Upper lobe of right lung (tissue), 1 donor: ENCODE results near the gene SLC38A3. TPM values are rescaled to one million over a fixed set of nuclear protein-coding genes. Genes with fewer than 3 reads are reported as not detected.
A peak's percentile ranks its signal among the peaks of the same experiment; 100 is the strongest.

ENCODE experiments used
- ATAC-seq: fragments of 200-7000 bp; cut with Tn5 transposase; one replicate; pipeline ENCODE4 v1.9.1; 2020; ENCODE audit warnings: mild to moderate bottlenecking, moderate library complexity
- DNase-seq: peaks from one replicate; pipeline ENCODE4 v3.0.0-alpha.2; 2020
- H3K27ac ChIP-seq: fragments of 200-600 bp; one replicate; pipeline ENCODE4 v1.8.0; 2022
- H3K27me3 ChIP-seq: fragments of 200-600 bp; one replicate; pipeline ENCODE4 v1.8.0; 2022; ENCODE audit warnings: mild to moderate bottlenecking
- H3K36me3 ChIP-seq: fragments of 200-600 bp; one replicate; pipeline ENCODE4 v1.8.0; 2022
- H3K4me1 ChIP-seq: fragments of 200-600 bp; one replicate; pipeline ENCODE4 v1.8.0; 2022
- H3K4me3 ChIP-seq: fragments of 200-600 bp; one replicate; pipeline ENCODE4 v1.8.0; 2022; ENCODE audit warnings: mild to moderate bottlenecking
- H3K9me3 ChIP-seq: fragments of 200-600 bp; one replicate; pipeline ENCODE4 v1.8.0; 2022
- intact Hi-C: fragments of 100-400 bp; cut with DNase I; formaldehyde crosslinking; loops from one replicate; pipeline ENCODE4 v1.11.0; 2022
- total RNA-seq: library from RNA; stranded (reverse); fragmentation: NEBNext Ultra II Directional; extraction: Animal tissue kit (Norgen Biotek cat#: 25700); gene quantifications from one replicate; pipeline ENCODE4 v1.2.1, GENCODE V29; 2021
- TF ChIP-seq, protein P1 (sequence below): fragments of 200-600 bp; IDR thresholded peaks from one replicate; pipeline ENCODE4 v1.8.0; 2022; ENCODE audit warnings: antibody characterized with exemption
- donor health status: DM: no; HTN: yes; CAD: no; lungs with severe emphysema.

Gene SLC38A3
- total RNA-seq, 1 donor from 2014 or later: not detected

DNA sequence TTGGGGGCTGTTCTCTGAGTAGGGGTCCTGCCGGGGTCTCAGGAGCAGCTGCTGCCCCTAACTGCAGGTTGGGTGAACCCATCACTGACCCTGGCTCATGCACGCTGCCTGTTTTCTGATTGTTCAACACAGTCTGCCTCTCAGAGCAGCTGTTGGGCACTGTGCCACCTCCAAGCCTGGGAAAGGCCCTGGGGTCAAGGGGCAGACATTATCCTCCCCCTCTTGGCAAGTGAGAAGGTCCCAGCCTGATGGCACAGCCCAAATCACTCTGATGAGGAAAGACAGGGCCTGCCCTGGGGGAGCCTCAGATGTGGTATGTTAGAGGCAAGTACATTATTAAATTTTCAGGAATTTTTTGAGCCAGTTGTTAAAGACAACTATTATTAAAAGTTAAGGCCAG lies 27.7 kb upstream of the SLC38A3 start:
- intact Hi-C loops: no loop called here
- H3K36me3 ChIP-seq: peaks cover 6% of the 10 kb centered on the region
- ATAC-seq: peak; percentile 8

DNA sequence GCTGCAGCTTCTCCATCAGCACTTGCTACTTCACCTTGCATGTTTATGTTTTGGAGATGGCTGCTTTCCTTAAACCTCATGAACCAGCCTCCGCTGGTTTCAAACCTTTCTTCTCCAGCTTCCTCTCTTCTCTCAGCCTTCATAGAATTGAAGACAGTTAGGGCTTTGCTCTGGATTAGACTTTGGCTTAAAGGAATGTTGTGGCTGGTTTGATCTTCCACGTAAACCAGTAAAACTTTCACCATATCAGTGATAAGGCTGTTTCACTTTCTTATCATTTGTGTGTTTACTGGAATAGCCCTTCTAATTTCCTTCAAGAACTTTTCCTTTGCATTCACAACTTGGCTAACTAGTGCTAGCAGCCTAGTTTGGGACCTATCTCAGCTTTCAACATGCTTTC lies 25.4 kb upstream of the SLC38A3 start:
- TF ChIP-seq, protein P1, sequence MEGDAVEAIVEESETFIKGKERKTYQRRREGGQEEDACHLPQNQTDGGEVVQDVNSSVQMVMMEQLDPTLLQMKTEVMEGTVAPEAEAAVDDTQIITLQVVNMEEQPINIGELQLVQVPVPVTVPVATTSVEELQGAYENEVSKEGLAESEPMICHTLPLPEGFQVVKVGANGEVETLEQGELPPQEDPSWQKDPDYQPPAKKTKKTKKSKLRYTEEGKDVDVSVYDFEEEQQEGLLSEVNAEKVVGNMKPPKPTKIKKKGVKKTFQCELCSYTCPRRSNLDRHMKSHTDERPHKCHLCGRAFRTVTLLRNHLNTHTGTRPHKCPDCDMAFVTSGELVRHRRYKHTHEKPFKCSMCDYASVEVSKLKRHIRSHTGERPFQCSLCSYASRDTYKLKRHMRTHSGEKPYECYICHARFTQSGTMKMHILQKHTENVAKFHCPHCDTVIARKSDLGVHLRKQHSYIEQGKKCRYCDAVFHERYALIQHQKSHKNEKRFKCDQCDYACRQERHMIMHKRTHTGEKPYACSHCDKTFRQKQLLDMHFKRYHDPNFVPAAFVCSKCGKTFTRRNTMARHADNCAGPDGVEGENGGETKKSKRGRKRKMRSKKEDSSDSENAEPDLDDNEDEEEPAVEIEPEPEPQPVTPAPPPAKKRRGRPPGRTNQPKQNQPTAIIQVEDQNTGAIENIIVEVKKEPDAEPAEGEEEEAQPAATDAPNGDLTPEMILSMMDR: no peak
- H3K27me3 ChIP-seq: no peaks in the 10 kb centered on the region
- intact Hi-C loops: no loop called here
- peaks cover 5% of the 10 kb centered on the region for H3K4me1 ChIP-seq
- no peak overlapping the region for H3K27ac ChIP-seq
- no peak overlapping the region for H3K4me3 ChIP-seq
- no peaks in the 10 kb centered on the region for H3K9me3 ChIP-seq
- peaks cover 6% of the 10 kb centered on the region for H3K36me3 ChIP-seq
- ATAC-seq (no peak), DNase-seq (no peak)

More for the DNA sequence above, 27.7 kb upstream of the SLC38A3 start:
- H3K4me1 ChIP-seq: peaks cover 5% of the 10 kb centered on the region
- H3K4me3 ChIP-seq: no peak overlapping the region
- TF ChIP-seq, protein P1: no peak
- no peak for DNase-seq
- H3K27ac ChIP-seq: no peak overlapping the region
- H3K27me3 ChIP-seq: no peaks in the 10 kb centered on the region
- no peaks in the 10 kb centered on the region for H3K9me3 ChIP-seq

DNA sequence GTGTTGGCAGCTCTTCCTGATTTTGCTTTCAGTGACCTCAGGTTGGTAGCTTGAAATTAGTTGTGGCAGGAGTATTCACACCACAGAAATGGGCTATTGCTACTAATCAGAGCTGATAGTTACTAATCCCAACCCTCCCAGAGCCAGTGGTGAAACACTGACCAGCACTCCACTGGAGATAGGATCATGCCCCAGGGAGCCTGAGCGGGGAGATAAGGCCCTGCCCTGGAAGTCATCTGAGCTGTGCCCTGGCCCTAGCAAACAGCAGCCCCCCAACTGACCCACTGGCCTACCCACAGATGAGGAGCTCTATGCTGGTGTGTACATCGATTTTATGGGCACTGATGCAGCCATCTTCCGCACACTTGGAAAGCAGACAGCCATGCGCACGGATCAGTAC lies 23.1 kb upstream of the SLC38A3 start:
- TF ChIP-seq, protein P1: no peak
- intact Hi-C loops: no loop called here
- Histone ChIP-seq H3K4me3 (no peak overlapping the region), H3K36me3 (no peaks in the 10 kb centered on the region), H3K9me3 (no peaks in the 10 kb centered on the region), H3K4me1 (peaks cover 3% of the 10 kb centered on the region), H3K27me3 (no peaks in the 10 kb centered on the region), H3K27ac (no peak overlapping the region)
- ATAC-seq (no peak), DNase-seq (no peak)

DNA sequence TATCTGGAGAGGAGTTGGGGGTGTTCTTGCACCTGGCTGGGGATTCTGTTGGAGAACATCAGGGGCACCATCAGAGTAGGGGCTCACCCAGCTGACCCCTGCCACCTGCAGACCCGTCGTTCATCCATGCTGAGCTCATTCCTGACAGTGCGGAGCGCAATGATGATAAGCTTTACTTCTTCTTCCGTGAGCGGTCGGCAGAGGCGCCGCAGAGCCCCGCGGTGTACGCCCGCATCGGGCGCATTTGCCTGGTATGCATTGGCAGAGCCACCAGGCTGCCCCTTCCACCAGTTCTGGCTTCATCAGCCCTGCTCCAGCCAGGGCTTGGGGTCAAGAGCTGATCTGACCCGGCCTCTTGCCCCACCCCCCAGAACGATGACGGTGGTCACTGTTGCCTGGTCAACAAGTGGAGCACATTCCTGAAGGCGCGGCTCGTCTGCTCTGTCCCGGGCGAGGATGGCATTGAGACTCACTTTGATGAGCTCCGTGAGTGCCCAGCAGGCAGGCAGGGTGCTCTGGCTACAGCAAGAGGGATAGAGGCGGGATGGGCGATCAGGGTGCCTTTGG lies 22.5 kb upstream of the SLC38A3 start:
- Histone ChIP-seq H3K4me3 (no peak overlapping the region), H3K27ac (no peak overlapping the region), H3K27me3 (no peaks in the 10 kb centered on the region), H3K36me3 (no peaks in the 10 kb centered on the region), H3K9me3 (no peaks in the 10 kb centered on the region), H3K4me1 (no peaks in the 10 kb centered on the region)
- DNase-seq: no peak
- intact Hi-C loops: no loop called here
- ATAC-seq: no peak
- TF ChIP-seq, protein P1: no peak

DNA sequence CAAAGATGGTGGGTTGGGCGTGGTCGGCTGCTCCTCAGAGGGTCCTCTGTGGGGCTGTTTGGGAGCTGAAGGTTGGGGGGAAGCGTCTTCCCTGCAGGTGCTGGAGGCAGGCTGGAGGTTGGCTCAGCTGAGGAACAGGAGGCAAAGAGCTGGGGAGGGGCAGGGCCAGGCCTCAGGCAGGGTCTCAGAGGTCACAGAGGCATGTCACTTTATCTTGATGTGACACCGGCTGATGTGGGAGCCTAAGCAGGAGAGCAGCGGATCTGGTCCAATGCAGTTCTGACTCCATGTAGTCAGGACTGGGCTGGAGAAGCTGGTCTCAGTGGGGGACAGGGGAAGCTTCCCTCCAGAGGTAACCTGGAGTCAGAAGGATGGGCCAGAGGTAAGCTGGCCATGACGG lies 21.3 kb upstream of the SLC38A3 start:
- TF ChIP-seq, protein P1: no peak
- Histone ChIP-seq H3K9me3 (no peaks in the 10 kb centered on the region), H3K27me3 (no peaks in the 10 kb centered on the region), H3K36me3 (no peaks in the 10 kb centered on the region), H3K4me3 (no peak overlapping the region), H3K4me1 (no peaks in the 10 kb centered on the region), H3K27ac (no peak overlapping the region)
- DNase-seq: no peak
- ATAC-seq: no peak
- intact Hi-C loops: no loop called here
